ENCODE data around the gene SLITRK5. TPM values are rescaled to one million over a fixed set of nuclear protein-coding genes. Genes with fewer than 3 reads are reported as not detected.

SLITRK5 gene
- total RNA-seq, 1 experiment from 2014 or later: 1.5 TPM

GRCh38 chr13:87684850-87685742 lies 13.9 kb downstream of the SLITRK5 start:
- DNase-seq (ENCODE audit: low spot score): no peak
- in situ Hi-C loops (cut with HindIII; ENCODE audit: low sequenced_read_pairs): no loop called here

GRCh38 chr13:87696458-87696857 lies 25.3 kb downstream of the SLITRK5 start:
- in situ Hi-C loops (cut with HindIII; ENCODE audit: low sequenced_read_pairs): no loop called here
- no peak for DNase-seq (ENCODE audit: low spot score)

GRCh38 chr13:87698268-87698667 lies 27.1 kb downstream of the SLITRK5 start:
- no peak for DNase-seq (ENCODE audit: low spot score)
- in situ Hi-C loops (cut with HindIII; ENCODE audit: low sequenced_read_pairs): no loop called here

GRCh38 chr13:87709947-87710346 lies 38.8 kb downstream of the SLITRK5 start:
- DNase-seq (ENCODE audit: low spot score): no peak
- in situ Hi-C loops (cut with HindIII; ENCODE audit: low sequenced_read_pairs): no loop called here

GRCh38 chr13:87712012-87712411 lies 40.8 kb downstream of the SLITRK5 start:
- no peak for DNase-seq (ENCODE audit: low spot score)
- in situ Hi-C loops (cut with HindIII; ENCODE audit: low sequenced_read_pairs): no loop called here

All from G401 (cell line).